Measurements from ENCODE around the gene ZNF407.

The ZNF407 gene

DNA sequence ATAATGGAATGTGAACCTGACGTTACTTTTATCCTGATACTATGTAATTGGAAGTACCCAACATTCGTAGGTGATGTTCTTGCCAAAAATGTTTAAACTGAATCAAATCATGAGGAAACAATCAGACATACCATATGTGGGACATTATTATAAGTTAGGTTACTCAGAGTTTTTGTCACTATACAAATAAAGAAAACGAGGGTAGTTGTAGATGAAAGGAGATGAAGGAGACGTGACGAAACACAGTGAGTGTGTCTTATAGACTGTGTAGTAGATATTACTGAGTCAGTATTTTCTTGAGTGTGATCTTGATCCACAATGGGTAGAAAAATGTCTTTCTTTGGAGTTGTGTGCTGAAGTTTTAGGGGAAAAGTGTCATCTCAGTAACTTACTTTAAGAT lies 176.8 kb downstream of the ZNF407 start:
- TF ChIP-seq, protein P1, sequence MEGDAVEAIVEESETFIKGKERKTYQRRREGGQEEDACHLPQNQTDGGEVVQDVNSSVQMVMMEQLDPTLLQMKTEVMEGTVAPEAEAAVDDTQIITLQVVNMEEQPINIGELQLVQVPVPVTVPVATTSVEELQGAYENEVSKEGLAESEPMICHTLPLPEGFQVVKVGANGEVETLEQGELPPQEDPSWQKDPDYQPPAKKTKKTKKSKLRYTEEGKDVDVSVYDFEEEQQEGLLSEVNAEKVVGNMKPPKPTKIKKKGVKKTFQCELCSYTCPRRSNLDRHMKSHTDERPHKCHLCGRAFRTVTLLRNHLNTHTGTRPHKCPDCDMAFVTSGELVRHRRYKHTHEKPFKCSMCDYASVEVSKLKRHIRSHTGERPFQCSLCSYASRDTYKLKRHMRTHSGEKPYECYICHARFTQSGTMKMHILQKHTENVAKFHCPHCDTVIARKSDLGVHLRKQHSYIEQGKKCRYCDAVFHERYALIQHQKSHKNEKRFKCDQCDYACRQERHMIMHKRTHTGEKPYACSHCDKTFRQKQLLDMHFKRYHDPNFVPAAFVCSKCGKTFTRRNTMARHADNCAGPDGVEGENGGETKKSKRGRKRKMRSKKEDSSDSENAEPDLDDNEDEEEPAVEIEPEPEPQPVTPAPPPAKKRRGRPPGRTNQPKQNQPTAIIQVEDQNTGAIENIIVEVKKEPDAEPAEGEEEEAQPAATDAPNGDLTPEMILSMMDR (IDR thresholded peaks at IDR 0.05; ENCODE audit: low read length), result no peak
- TF ChIP-seq EZH2 (optimal IDR thresholded peaks at IDR 0.05; ENCODE audit: low read depth, low read length) (no peak), EZH2phosphoT487 (IDR thresholded peaks at IDR 0.05; ENCODE audit: low read length) (no peak)
- no peaks in the 10 kb centered on the region for H3F3A ChIP-seq (ENCODE audit: insufficient read depth, low read length)

DNA sequence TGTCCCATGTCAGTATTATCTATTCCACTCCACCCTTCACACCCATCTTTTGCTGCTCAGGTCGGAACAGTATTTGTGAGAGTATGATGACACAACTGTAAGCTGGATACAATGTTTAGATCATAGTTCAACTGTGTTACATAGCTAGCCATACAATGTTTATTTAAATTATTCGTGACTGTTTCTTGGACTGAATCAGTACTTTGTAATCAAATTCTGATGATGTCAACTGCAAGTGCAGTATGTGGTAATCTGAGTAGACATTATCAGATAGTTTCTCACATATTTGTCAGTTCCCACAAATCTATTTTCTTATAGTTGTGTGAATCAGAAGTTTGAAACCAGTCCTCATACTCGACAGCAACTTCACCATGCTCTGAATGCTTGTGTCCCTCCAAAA lies 177.6 kb downstream of the ZNF407 start:
- Histone ChIP-seq H3K27ac (ENCODE audit: low read length) (no peak overlapping the region), H3K79me2 (ENCODE audit: low read length) (no peaks in the 10 kb centered on the region), H3K9me2 (replicated peaks; ENCODE audit: insufficient read depth, low read length) (no peaks in the 10 kb centered on the region), H3K4me2 (ENCODE audit: low read depth, low read length) (no peak overlapping the region), H3K27me3 (replicated peaks; ENCODE audit: insufficient read depth, low read length) (no peaks in the 10 kb centered on the region), H3K9ac (ENCODE audit: low read length) (no peak overlapping the region), H3K4me3 (ENCODE audit: low read length) (no peak overlapping the region), H2AFZ (ENCODE audit: low read length) (no peak overlapping the region), H3K9me3 (replicated peaks; ENCODE audit: insufficient read depth, low read length) (no peaks in the 10 kb centered on the region), H3F3A (ENCODE audit: insufficient read depth, low read length) (no peaks in the 10 kb centered on the region), H4K20me1 (ENCODE audit: insufficient read depth, low read length) (no peaks in the 10 kb centered on the region), H3K36me3 (replicated peaks; ENCODE audit: insufficient read depth, low read length) (no peaks in the 10 kb centered on the region), H3K4me1 (ENCODE audit: low read length) (no peaks in the 10 kb centered on the region)
- TF ChIP-seq EZH2 (optimal IDR thresholded peaks at IDR 0.05; ENCODE audit: low read depth, low read length) (no peak), EZH2phosphoT487 (IDR thresholded peaks at IDR 0.05; ENCODE audit: low read length) (no peak)
- TF ChIP-seq, protein P1 (IDR thresholded peaks at IDR 0.05; ENCODE audit: low read length), result no peak
- no peak for DNase-seq

More for the DNA sequence above, 176.8 kb downstream of the ZNF407 start:
- no peaks in the 10 kb centered on the region for H3K9me2 ChIP-seq (replicated peaks; ENCODE audit: insufficient read depth, low read length)
- H3K27ac ChIP-seq (ENCODE audit: low read length), result no peak overlapping the region
- H3K36me3 ChIP-seq (replicated peaks; ENCODE audit: insufficient read depth, low read length), result no peaks in the 10 kb centered on the region
- H3K4me1 ChIP-seq (ENCODE audit: low read length), result no peaks in the 10 kb centered on the region
- H4K20me1 ChIP-seq (ENCODE audit: insufficient read depth, low read length), result no peaks in the 10 kb centered on the region
- no peak overlapping the region for H3K4me3 ChIP-seq (ENCODE audit: low read length)
- no peak overlapping the region for H3K9ac ChIP-seq (ENCODE audit: low read length)
- no peaks in the 10 kb centered on the region for H3K27me3 ChIP-seq (replicated peaks; ENCODE audit: insufficient read depth, low read length)
- no peaks in the 10 kb centered on the region for H3K9me3 ChIP-seq (replicated peaks; ENCODE audit: insufficient read depth, low read length)
- H3K4me2 ChIP-seq (ENCODE audit: low read depth, low read length), result no peak overlapping the region
- no peak overlapping the region for H2AFZ ChIP-seq (ENCODE audit: low read length)
- no peaks in the 10 kb centered on the region for H3K79me2 ChIP-seq (ENCODE audit: low read length)
- no peak for DNase-seq

DNA sequence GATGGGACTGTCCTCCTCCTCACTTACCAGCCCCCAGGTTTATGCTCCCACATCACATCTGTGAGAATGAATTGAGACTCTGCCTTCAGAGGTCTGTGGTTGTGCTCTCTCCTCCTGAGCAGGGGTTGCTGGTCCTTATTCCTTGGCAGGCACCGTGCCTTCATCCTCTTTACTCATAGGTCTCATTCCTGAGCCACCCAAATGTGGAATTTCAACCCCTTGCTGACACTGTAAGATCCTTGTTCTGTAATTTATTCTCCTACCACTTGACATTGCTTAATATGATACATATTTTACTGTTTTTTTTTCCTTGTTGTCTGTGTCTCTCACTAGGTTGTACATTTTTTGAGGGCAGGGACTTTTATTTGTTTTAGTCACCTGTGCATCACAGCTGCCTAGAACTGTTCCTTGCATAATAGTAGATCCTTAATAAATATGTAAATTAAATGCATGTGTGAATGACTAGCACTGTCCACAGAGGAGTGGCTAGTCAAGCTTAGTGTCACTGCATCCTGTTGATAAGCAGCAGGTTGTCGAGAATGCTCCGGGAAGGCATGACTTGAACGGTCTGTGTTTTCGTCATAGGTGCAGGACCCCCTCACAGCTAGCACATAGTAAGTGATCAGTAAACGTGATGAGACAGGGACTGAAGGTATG lies 180.6 kb downstream of the ZNF407 start:
- Histone ChIP-seq H3K4me1 (ENCODE audit: low read length) (no peaks in the 10 kb centered on the region), H3K9me2 (replicated peaks; ENCODE audit: insufficient read depth, low read length) (no peaks in the 10 kb centered on the region), H3K4me2 (ENCODE audit: low read depth, low read length) (no peak overlapping the region), H3K79me2 (ENCODE audit: low read length) (no peaks in the 10 kb centered on the region), H4K20me1 (ENCODE audit: insufficient read depth, low read length) (no peaks in the 10 kb centered on the region), H3K27ac (ENCODE audit: low read length) (no peak overlapping the region), H3K27me3 (replicated peaks; ENCODE audit: insufficient read depth, low read length) (no peaks in the 10 kb centered on the region), H3F3A (ENCODE audit: insufficient read depth, low read length) (no peaks in the 10 kb centered on the region), H3K36me3 (replicated peaks; ENCODE audit: insufficient read depth, low read length) (no peaks in the 10 kb centered on the region), H3K4me3 (ENCODE audit: low read length) (no peak overlapping the region), H2AFZ (ENCODE audit: low read length) (no peak overlapping the region), H3K9ac (ENCODE audit: low read length) (no peak overlapping the region), H3K9me3 (replicated peaks; ENCODE audit: insufficient read depth, low read length) (no peaks in the 10 kb centered on the region)
- TF ChIP-seq EZH2 (optimal IDR thresholded peaks at IDR 0.05; ENCODE audit: low read depth, low read length) (no peak), EZH2phosphoT487 (IDR thresholded peaks at IDR 0.05; ENCODE audit: low read length) (no peak)
- TF ChIP-seq, protein P1 (IDR thresholded peaks at IDR 0.05; ENCODE audit: low read length), result no peak
- DNase-seq, result no peak

Measured in MM.1S (cell line).